ENCODE results near the gene EHBP1. TPM values are rescaled to one million over a fixed set of nuclear protein-coding genes. Genes with fewer than 3 reads are reported as not detected.

Gene EHBP1
- total and polyA plus RNA-seq, 2 donors (not counting 3 experiments of a cell fraction or from before 2014, with no cell fraction given): 8.4 to 34.8 TPM

- FAIRE-seq: no peak
- H3K27ac ChIP-seq (ENCODE audit: insufficient read depth, low read depth, low read length): no peak overlapping the region
- no peak overlapping the region for H3K9ac ChIP-seq (replicated peaks; ENCODE audit: extremely low read depth, insufficient read depth, low read length)
- no peak overlapping the region for H2AFZ ChIP-seq (ENCODE audit: low read depth, low read length)
- ChIA-PET POLR2A (interaction anchor here (0.7 kb wide), 1 partner anchor 1047 kb away, joined by 4 read pairs; no protein-coding TSS in a partner anchor), CTCF (interaction anchor here (0.7 to 1.6 kb wide), 3 partner anchors 8 to 267 kb away, joined by 3 read pairs; no protein-coding TSS in a partner anchor)
- H3K4me2 ChIP-seq (ENCODE audit: insufficient read depth, low read length): no peak overlapping the region
- peaks cover 4% of the 10 kb centered on the region for H3K4me1 ChIP-seq (ENCODE audit: control insufficient read depth, extremely low read depth, insufficient read depth, low read length)
- no peaks in the 10 kb centered on the region for H4K20me1 ChIP-seq (replicated peaks; ENCODE audit: control insufficient read depth, extremely low read depth, insufficient read depth, low read length)
- no peak for DNase-seq (ENCODE audit: low read depth, low spot score)
- BruUV-seq (replicated peaks): no TSS peak
- TF ChIP-seq FOS (IDR thresholded peaks at IDR 0.05; ENCODE audit: borderline replicate concordance, insufficient read depth, low read length): no peak
- TF ChIP-seq JUN (IDR thresholded peaks at IDR 0.05; ENCODE audit: borderline replicate concordance, insufficient read depth, insufficient read length, low read depth): no peak
- no peak for TF ChIP-seq CTCF (IDR thresholded peaks at IDR 0.05; ENCODE audit: extremely low read depth in 1 of 2, insufficient read depth in 1 of 2, low read depth in 1 of 2, low read length in 2 of 2)
- no peak for TF ChIP-seq MYC (IDR thresholded peaks at IDR 0.05; ENCODE audit: low read depth, low read length)
- TF ChIP-seq POLR2A (IDR thresholded peaks at IDR 0.05; ENCODE audit: low read depth, low read length): no peak
- no peak for TF ChIP-seq EZH2 (IDR thresholded peaks at IDR 0.05; ENCODE audit: borderline replicate concordance, low read depth, low read length, severe bottlenecking)
- no peak for TF ChIP-seq POLR2AphosphoS5 (IDR thresholded peaks at IDR 0.05; ENCODE audit: insufficient read depth, low read depth, low read length)
- intact Hi-C loops (cut with micrococcal nuclease) (no loop called here), dilution Hi-C loops (cut with MboI; ENCODE audit: extremely low pct_ligation_motif_present, low sequenced_read_pairs) (no loop called here)
- no peaks in the 10 kb centered on the region for H3K79me2 ChIP-seq (ENCODE audit: control insufficient read depth, insufficient read depth, low read length)
- no peaks in the 10 kb centered on the region for H3K36me3 ChIP-seq (ENCODE audit: control insufficient read depth in 2 of 2, extremely low read depth in 1 of 2, insufficient read depth in 2 of 2, low read length in 2 of 2)
- H3K9me1 ChIP-seq (replicated peaks; ENCODE audit: control insufficient read depth, extremely low read depth, insufficient read depth, low read length): no peaks in the 10 kb centered on the region
- H3K4me3 ChIP-seq (replicated peaks in 1 of 3; ENCODE audit: insufficient read depth in 1 of 3, low read depth in 1 of 3, low read length in 3 of 3): no peak overlapping the region
- no peaks in the 10 kb centered on the region for H3K9me3 ChIP-seq (replicated peaks; ENCODE audit: control insufficient read depth, insufficient read depth, low read length)
- H3K27me3 ChIP-seq (ENCODE audit: control insufficient read depth in 2 of 2, insufficient read depth in 2 of 2, low read length in 2 of 2): peaks cover 21 to 27% of the 10 kb centered on the region in 2 experiments
These were observed 339.1 kb downstream of the EHBP1 start for GRCh38 chr2:63044362-63045327.
